GM19240 (cell line): ENCODE results near the gene CCND1.
A peak's percentile ranks its signal among the peaks of the same experiment; 100 is the strongest.

Experiments used
- DNase-seq: peaks from one replicate; pipeline ENCODE4 v3.0.0; 2011; ENCODE audit warnings: low spot score; ENCODE audit not compliant: insufficient read length

The CCND1 gene

GRCh38 chr11:69640260-69640994, 529 bp upstream of the CCND1 start:
- DNase-seq, result no peak

GRCh38 chr11:69641681-69642548, 959 bp downstream of the CCND1 start:
- DNase-seq, result no peak

- no peak for DNase-seq
Measured at GRCh38 chr11:69642549-69642912, 1.6 kb downstream of the CCND1 start.

- peak; percentile 82 for DNase-seq
Measured at GRCh38 chr11:69642913-69643632, 2.1 kb downstream of the CCND1 start.

GRCh38 chr11:69643646-69644045, 2.7 kb downstream of the CCND1 start:
- no peak for DNase-seq

- no peak for DNase-seq
Measured at GRCh38 chr11:69644071-69644961, 3.4 kb downstream of the CCND1 start.

- no peak for DNase-seq
Measured at GRCh38 chr11:69644962-69645675, 4.2 kb downstream of the CCND1 start.

- DNase-seq, result no peak
Measured at GRCh38 chr11:69645801-69646492, 5.0 kb downstream of the CCND1 start.

- DNase-seq, result no peak
Measured at GRCh38 chr11:69646493-69647389, 5.8 kb downstream of the CCND1 start.

- DNase-seq, result no peak
Measured at GRCh38 chr11:69647390-69647748, 6.4 kb downstream of the CCND1 start.

GRCh38 chr11:69647761-69648497, 7.0 kb downstream of the CCND1 start:
- no peak for DNase-seq

- no peak for DNase-seq
Measured at GRCh38 chr11:69648679-69649575, 8.0 kb downstream of the CCND1 start.

GRCh38 chr11:69649576-69649900, 8.6 kb downstream of the CCND1 start:
- DNase-seq, result no peak

- DNase-seq, result no peak
Measured at GRCh38 chr11:69650081-69650831, 9.3 kb downstream of the CCND1 start.

- DNase-seq, result no peak
Measured at GRCh38 chr11:69650832-69651344, 9.9 kb downstream of the CCND1 start.
